HG03064 (cell line): ENCODE measurements around the gene HS6ST2.

Experiments
- ATAC-seq: cut with Tn5 transposase; IDR thresholded peaks from one replicate; pipeline ENCODE4 v1.9.1; 2021; ENCODE audit warnings: low read depth; ENCODE audit not compliant: unreplicated experiment

HS6ST2 gene

GRCh38 chrX:132634521-132634920, 323.9 kb downstream of the HS6ST2 start:
- no peak for ATAC-seq

- no peak for ATAC-seq
These were observed 326.7 kb downstream of the HS6ST2 start for GRCh38 chrX:132631579-132632232.

GRCh38 chrX:132624466-132624865, 334.0 kb downstream of the HS6ST2 start:
- ATAC-seq, result no peak

GRCh38 chrX:132623942-132624341, 334.5 kb downstream of the HS6ST2 start:
- ATAC-seq, result no peak

GRCh38 chrX:132623300-132623699, 335.1 kb downstream of the HS6ST2 start:
- ATAC-seq, result no peak

- no peak for ATAC-seq
These were observed 336.3 kb downstream of the HS6ST2 start for GRCh38 chrX:132622130-132622529.

- no peak for ATAC-seq
These were observed 339.6 kb downstream of the HS6ST2 start for GRCh38 chrX:132618810-132619209.

GRCh38 chrX:132615391-132616131, 342.9 kb downstream of the HS6ST2 start:
- no peak for ATAC-seq

- no peak for ATAC-seq
These were observed 344.1 kb downstream of the HS6ST2 start for GRCh38 chrX:132614297-132614696.

GRCh38 chrX:132613801-132614200, 344.6 kb downstream of the HS6ST2 start:
- ATAC-seq, result no peak

GRCh38 chrX:132612821-132613564, 345.4 kb downstream of the HS6ST2 start:
- ATAC-seq, result no peak

- ATAC-seq, result no peak
These were observed 347.9 kb downstream of the HS6ST2 start for GRCh38 chrX:132610536-132610935.

- no peak for ATAC-seq
These were observed 349.0 kb downstream of the HS6ST2 start for GRCh38 chrX:132609362-132609848.

- no peak for ATAC-seq
These were observed 354.6 kb downstream of the HS6ST2 start for GRCh38 chrX:132603700-132604286.

- no peak for ATAC-seq
These were observed 355.7 kb downstream of the HS6ST2 start for GRCh38 chrX:132602701-132603100.

- no peak for ATAC-seq
These were observed 363.4 kb downstream of the HS6ST2 start for GRCh38 chrX:132594999-132595398.

GRCh38 chrX:132594129-132594528, 364.3 kb downstream of the HS6ST2 start:
- ATAC-seq, result no peak

GRCh38 chrX:132592880-132593279, 365.5 kb downstream of the HS6ST2 start:
- ATAC-seq, result no peak

GRCh38 chrX:132591719-132592275, 366.6 kb downstream of the HS6ST2 start:
- ATAC-seq, result no peak

- ATAC-seq, result no peak
These were observed 367.9 kb downstream of the HS6ST2 start for GRCh38 chrX:132590350-132591026.
